Right ventricle myocardium inferior (tissue), 1 donor: ENCODE results near the gene PPP1R13B. TPM values are rescaled to one million over a fixed set of nuclear protein-coding genes. Genes with fewer than 3 reads are reported as not detected.
"Not testable (repeated sequence)": the region's sequence is repeated elsewhere in the genome, so short reads cannot be mapped to it uniquely, and the experiment has no call there.

Experiments used
- ATAC-seq: fragments of 200-7000 bp; cut with Tn5 transposase; one replicate; pipeline ENCODE4 v1.9.1; 2020; ENCODE audit warnings: mild to moderate bottlenecking, moderate library complexity
- DNase-seq: peaks from one replicate; pipeline ENCODE4 v3.0.0; 2021; ENCODE audit errors: missing footprints
- intact Hi-C: fragments of 100-400 bp; cut with DNase I; formaldehyde crosslinking; loops from one replicate; pipeline ENCODE4 v1.11.0; 2022
- total RNA-seq: library from RNA; stranded (reverse); fragmentation: NEBNext Ultra II Directional; extraction: Animal tissue kit (Norgen Biotek cat#: 25700); gene quantifications from one replicate; pipeline ENCODE4 v1.2.1, GENCODE V29; 2021
- donor health status: DM: no; HTN: yes; CAD: no; lungs with severe emphysema.

Gene PPP1R13B
- total RNA-seq, 1 donor from 2014 or later, result 101 TPM

GRCh38 chr14:103811189-103811588 is 36.2 kb downstream of the PPP1R13B start:
- intact Hi-C loops, result no loop called here
- ATAC-seq (no peak), DNase-seq (no peak)

- peak; percentile 82 for ATAC-seq
- DNase-seq, result peak; percentile 78
- intact Hi-C loops, result loop anchor here (1.0 to 10.0 kb wide), 5 partner anchors 39 to 166 kb away; partner anchors contain the start of gene PPP1R13B
Observed at GRCh38 chr14:103808403-103809001, 38.9 kb downstream of the PPP1R13B start.

GRCh38 chr14:103806805-103807204 is 40.6 kb downstream of the PPP1R13B start:
- no peak for DNase-seq
- intact Hi-C loops, result loop anchor here (5.0 to 10.0 kb wide), 2 partner anchors 55 to 168 kb away; no protein-coding TSS in a partner anchor
- no peak for ATAC-seq

- ATAC-seq (no peak), DNase-seq (no peak)
- intact Hi-C loops, result loop anchor here (5.0 to 10.0 kb wide), 2 partner anchors 57 to 169 kb away; no protein-coding TSS in a partner anchor
Observed at GRCh38 chr14:103805708-103806107, 41.7 kb downstream of the PPP1R13B start.

GRCh38 chr14:103803661-103804060 is 43.7 kb downstream of the PPP1R13B start:
- no peak for ATAC-seq
- DNase-seq, result no peak
- intact Hi-C loops, result loop anchor here (10.0 kb wide), 1 partner anchor 171 kb away; no protein-coding TSS in a partner anchor

- no peak for DNase-seq
- no peak for ATAC-seq
- intact Hi-C loops, result loop anchor here (10.0 kb wide), 1 partner anchor 172 kb away; no protein-coding TSS in a partner anchor
Observed at GRCh38 chr14:103802356-103802755, 45.0 kb downstream of the PPP1R13B start.

- ATAC-seq (peak; percentile 65), DNase-seq (no peak)
- intact Hi-C loops, result loop anchor here (10.0 kb wide), 1 partner anchor 173 kb away; no protein-coding TSS in a partner anchor
Observed at GRCh38 chr14:103801459-103801858, 45.9 kb downstream of the PPP1R13B start.

GRCh38 chr14:103793192-103793591 is 54.2 kb downstream of the PPP1R13B start:
- DNase-seq, intact Hi-C loops, ATAC-seq: not testable (repeated sequence)

GRCh38 chr14:103788086-103788485 is 59.3 kb downstream of the PPP1R13B start:
- DNase-seq (no peak), ATAC-seq (no peak)
- intact Hi-C loops, result no loop called here

- intact Hi-C loops, result no loop called here
- ATAC-seq, result no peak
- no peak for DNase-seq
Observed at GRCh38 chr14:103782376-103782775, 65.0 kb downstream of the PPP1R13B start.

GRCh38 chr14:103776319-103776718 is 71.1 kb downstream of the PPP1R13B start:
- ATAC-seq, DNase-seq, intact Hi-C loops: not testable (repeated sequence)

- ATAC-seq, result no peak
Observed at GRCh38 chr14:103775506-103775905, 71.9 kb downstream of the PPP1R13B start.

GRCh38 chr14:103773521-103773920 is 73.9 kb downstream of the PPP1R13B start:
- ATAC-seq, result no peak
- DNase-seq, result no peak
- intact Hi-C loops, result no loop called here

More at GRCh38 chr14:103775506-103775905, 71.9 kb downstream of the PPP1R13B start:
- no peak for DNase-seq
- intact Hi-C loops, result no loop called here

GRCh38 chr14:103772078-103772712 is 75.2 kb downstream of the PPP1R13B start:
- intact Hi-C loops, result no loop called here
- DNase-seq, result no peak
- no peak for ATAC-seq

GRCh38 chr14:103770902-103771301 is 76.5 kb downstream of the PPP1R13B start:
- ATAC-seq (no peak), DNase-seq (no peak)
- intact Hi-C loops, result no loop called here

- DNase-seq (no peak), ATAC-seq (no peak)
- intact Hi-C loops, result no loop called here
Observed at GRCh38 chr14:103770500-103770899, 76.9 kb downstream of the PPP1R13B start.

GRCh38 chr14:103767336-103767894 is 80.0 kb downstream of the PPP1R13B start:
- intact Hi-C loops, result no loop called here
- ATAC-seq, result peak; percentile 47
- DNase-seq, result no peak

- intact Hi-C loops, result no loop called here
- no peak for ATAC-seq
- no peak for DNase-seq
Observed at GRCh38 chr14:103765526-103765925, 81.8 kb downstream of the PPP1R13B start.

- no peak for DNase-seq
- no peak for ATAC-seq
- intact Hi-C loops, result no loop called here
Observed at GRCh38 chr14:103763730-103764488, 83.5 kb downstream of the PPP1R13B start.
